ENCODE measurements around the gene EFCAB6. TPM values are rescaled to one million over a fixed set of nuclear protein-coding genes. Genes with fewer than 3 reads are reported as not detected.

Gene EFCAB6
- total RNA-seq, 1 experiment from 2014 or later, result 0.52 TPM

- Histone ChIP-seq H3K9ac (ENCODE audit: low read length) (no peak overlapping the region), H3K9me2 (ENCODE audit: insufficient read depth) (no peaks in the 10 kb centered on the region), H3K4me3 (replicated peaks in 1 of 2; ENCODE audit: low read depth in 1 of 2, low read length in 2 of 2) (no peak overlapping the region), H3K36me3 (ENCODE audit: control insufficient read depth in 1 of 2, insufficient read depth in 2 of 2, low read length in 2 of 2) (no peaks in the 10 kb centered on the region), H3K27ac (ENCODE audit: low read depth, low read length) (no peak overlapping the region), H2AFZ (ENCODE audit: low read depth, low read length, poor library complexity, severe bottlenecking) (no peak overlapping the region), H3K9me3 (ENCODE audit: control insufficient read depth in 1 of 2, insufficient read depth in 1 of 2, low read depth in 1 of 2, low read length in 2 of 2) (no peaks in the 10 kb centered on the region), H3K4me2 (ENCODE audit: low read length) (no peak overlapping the region), H3K4me1 (ENCODE audit: control insufficient read depth in 1 of 2, insufficient read depth in 2 of 2, low read length in 2 of 2) (no peaks in the 10 kb centered on the region), H4K20me1 (ENCODE audit: insufficient read depth) (no peaks in the 10 kb centered on the region), H3K27me3 (ENCODE audit: insufficient read depth, low read length) (peaks cover 57% of the 10 kb centered on the region), H3K79me2 (ENCODE audit: insufficient read depth, low read length) (no peaks in the 10 kb centered on the region)
- ChIA-PET CTCF (no interaction called here), RAD21 (ENCODE audit: low non-redundant PET in 1 of 2, low total read pairs in 2 of 2, uncharacterized antibody in 2 of 2, unreplicated experiment in 2 of 2) (no interaction called here), POLR2A (no interaction called here)
- no peak for ATAC-seq
- intact Hi-C loops (cut with micrococcal nuclease), result no loop called here
- BruUV-seq (replicated peaks), result no TSS peak
- TF ChIP-seq ZFX (IDR thresholded peaks at IDR 0.05) (no peak), CEBPB (IDR thresholded peaks at IDR 0.05; ENCODE audit: low read depth) (no peak), EZH2 (IDR thresholded peaks at IDR 0.05) (no peak), SRF (IDR thresholded peaks at IDR 0.05; ENCODE audit: low read depth) (no peak), REST (IDR thresholded peaks at IDR 0.05; ENCODE audit: low read depth) (no peak)
- no peak for DNase-seq (ENCODE audit: low read depth, low spot score)
These were observed 19.2 kb downstream of the EFCAB6 start for GRCh38 chr22:43792905-43793304.

GRCh38 chr22:43789452-43789851 lies 22.7 kb downstream of the EFCAB6 start:
- Histone ChIP-seq H3K4me3 (replicated peaks in 1 of 2; ENCODE audit: low read depth in 1 of 2, low read length in 2 of 2) (no peak overlapping the region), H3K36me3 (ENCODE audit: control insufficient read depth in 1 of 2, insufficient read depth in 2 of 2, low read length in 2 of 2) (no peaks in the 10 kb centered on the region), H2AFZ (ENCODE audit: low read depth, low read length, poor library complexity, severe bottlenecking) (no peak overlapping the region), H3K27ac (ENCODE audit: low read depth, low read length) (no peak overlapping the region), H4K20me1 (ENCODE audit: insufficient read depth) (no peaks in the 10 kb centered on the region; the same call in 1 of the 2 replicates), H3K9me2 (ENCODE audit: insufficient read depth) (no peaks in the 10 kb centered on the region), H3K9me3 (ENCODE audit: control insufficient read depth in 1 of 2, insufficient read depth in 1 of 2, low read depth in 1 of 2, low read length in 2 of 2) (no peaks in the 10 kb centered on the region), H3K79me2 (ENCODE audit: insufficient read depth, low read length) (no peaks in the 10 kb centered on the region), H3K4me2 (ENCODE audit: low read length) (no peak overlapping the region), H3K27me3 (ENCODE audit: insufficient read depth, low read length) (peaks cover 51% of the 10 kb centered on the region), H3K9ac (ENCODE audit: low read length) (no peak overlapping the region), H3K4me1 (ENCODE audit: control insufficient read depth in 1 of 2, insufficient read depth in 2 of 2, low read length in 2 of 2) (no peaks in the 10 kb centered on the region)
- DNase-seq (ENCODE audit: low read depth, low spot score) (no peak), ATAC-seq (no peak)
- POLR2A ChIA-PET, result no interaction called here
- intact Hi-C loops (cut with micrococcal nuclease), result no loop called here
- RAD21 ChIA-PET (ENCODE audit: low non-redundant PET in 1 of 2, low total read pairs in 2 of 2, uncharacterized antibody in 2 of 2, unreplicated experiment in 2 of 2), result no interaction called here
- TF ChIP-seq MAX (IDR thresholded peaks at IDR 0.05) (no peak), SP1 (IDR thresholded peaks at IDR 0.05; ENCODE audit: low read depth) (no peak), CEBPB (IDR thresholded peaks at IDR 0.05; ENCODE audit: low read depth) (no peak), POLR2A (IDR thresholded peaks at IDR 0.05; ENCODE audit: borderline replicate concordance, extremely low read depth, insufficient read depth, insufficient read length) (no peak), FOSL1 (IDR thresholded peaks at IDR 0.05; ENCODE audit: low read depth) (no peak), RAD21 (IDR thresholded peaks at IDR 0.05; ENCODE audit: low read depth) (no peak), SRF (IDR thresholded peaks at IDR 0.05; ENCODE audit: low read depth) (no peak), SIN3A (IDR thresholded peaks at IDR 0.05; ENCODE audit: low read depth) (no peak), POLR2AphosphoS5 (IDR thresholded peaks at IDR 0.05; ENCODE audit: low read depth, low read length) (no peak), EZH2 (IDR thresholded peaks at IDR 0.05) (no peak), ZFX (IDR thresholded peaks at IDR 0.05) (no peak), EGR1 (IDR thresholded peaks at IDR 0.05; ENCODE audit: low read depth) (no peak), ELF1 (IDR thresholded peaks at IDR 0.05; ENCODE audit: borderline replicate concordance, low read depth) (no peak), TCF7L2 (IDR thresholded peaks at IDR 0.05; ENCODE audit: borderline replicate concordance, extremely low read depth, insufficient read depth, insufficient read length) (no peak), ATF3 (IDR thresholded peaks at IDR 0.05) (no peak), CBX3 (IDR thresholded peaks at IDR 0.05; ENCODE audit: low read depth) (no peak)
- BruUV-seq (replicated peaks), result no TSS peak
- CTCF ChIA-PET, result no interaction called here
